GM18909 (cell line): ENCODE results near the gene DHRS7B.

Experiments
- ATAC-seq: cut with Tn5 transposase; IDR thresholded peaks from one replicate; pipeline ENCODE4 v1.9.1; 2021; ENCODE audit warnings: mild to moderate bottlenecking; ENCODE audit not compliant: unreplicated experiment, poor library complexity

Gene DHRS7B

GRCh38 chr17:21149621-21150020 lies 22.9 kb downstream of the DHRS7B start:
- no peak for ATAC-seq

GRCh38 chr17:21152731-21153130 lies 26.0 kb downstream of the DHRS7B start:
- ATAC-seq, result no peak

- ATAC-seq, result no peak
Observed at GRCh38 chr17:21157586-21158370, 31.0 kb downstream of the DHRS7B start.

GRCh38 chr17:21160401-21160800 lies 33.6 kb downstream of the DHRS7B start:
- no peak for ATAC-seq

DNA sequence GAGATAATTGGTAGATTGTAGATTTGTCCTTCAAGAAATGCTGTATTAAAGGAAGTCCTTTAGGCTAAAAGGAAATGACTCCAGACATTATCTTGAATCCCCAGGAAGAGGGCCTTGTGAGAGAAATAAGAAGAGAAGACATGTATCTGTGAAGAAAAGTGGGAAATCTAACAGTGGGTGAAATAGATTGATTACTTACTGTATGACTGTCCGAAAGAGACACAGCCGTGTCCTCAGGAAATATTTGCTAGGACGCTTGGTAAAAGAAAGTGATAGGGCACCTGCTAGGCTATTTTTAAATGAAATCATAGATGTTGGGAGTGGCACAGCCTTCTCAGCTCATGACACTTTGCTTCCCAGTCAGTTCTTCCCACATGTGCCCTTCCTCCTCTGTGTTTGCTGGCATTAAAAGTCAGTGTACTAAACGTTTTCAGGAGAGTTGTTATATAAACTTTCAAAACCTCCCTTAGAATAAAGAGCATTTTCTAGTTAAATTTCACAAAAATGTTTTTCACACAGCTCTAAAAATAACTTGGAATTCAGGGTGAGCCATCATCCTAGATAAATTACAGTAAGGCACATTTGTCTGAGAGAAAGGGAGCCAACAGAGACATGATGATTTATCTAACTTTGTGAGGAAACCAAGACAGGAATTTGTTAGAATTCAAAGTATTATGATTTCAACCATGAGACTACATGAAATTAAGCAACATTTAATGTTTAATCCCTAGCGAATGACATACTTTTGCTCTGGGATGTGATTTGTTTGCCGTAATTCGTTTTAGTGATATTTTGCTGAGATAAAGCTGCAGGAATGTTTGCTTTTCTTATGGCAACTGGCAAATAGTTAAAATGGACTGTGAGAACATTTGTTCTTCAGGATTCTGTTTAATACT lies 35.0 kb downstream of the DHRS7B start:
- no peak for ATAC-seq

- no peak for ATAC-seq
Observed at GRCh38 chr17:21162394-21162775, 35.6 kb downstream of the DHRS7B start.

DNA sequence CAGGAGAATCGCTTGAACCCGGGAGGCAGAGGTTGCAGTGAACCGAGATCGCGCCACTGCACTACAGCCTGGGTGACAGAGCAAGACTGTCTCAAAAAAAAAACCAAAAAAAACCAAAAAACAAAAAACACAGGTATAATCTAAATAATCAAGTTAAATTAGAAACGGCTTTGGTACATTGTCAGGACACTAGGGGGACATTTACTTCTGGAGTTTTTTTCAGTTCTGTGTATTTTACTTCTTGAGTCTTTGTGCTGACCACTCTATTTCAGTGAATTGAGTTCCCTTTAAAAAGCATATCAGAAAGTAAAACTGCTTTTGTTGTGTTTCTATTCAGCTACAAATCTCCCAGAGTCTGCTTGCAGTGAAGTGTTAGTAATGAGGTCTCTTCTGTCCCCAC lies 36.3 kb downstream of the DHRS7B start:
- ATAC-seq, result no peak

GRCh38 chr17:21164216-21164615 lies 37.5 kb downstream of the DHRS7B start:
- no peak for ATAC-seq

GRCh38 chr17:21164620-21165019 lies 37.9 kb downstream of the DHRS7B start:
- no peak for ATAC-seq

GRCh38 chr17:21165922-21166594 lies 39.3 kb downstream of the DHRS7B start:
- no peak for ATAC-seq

DNA sequence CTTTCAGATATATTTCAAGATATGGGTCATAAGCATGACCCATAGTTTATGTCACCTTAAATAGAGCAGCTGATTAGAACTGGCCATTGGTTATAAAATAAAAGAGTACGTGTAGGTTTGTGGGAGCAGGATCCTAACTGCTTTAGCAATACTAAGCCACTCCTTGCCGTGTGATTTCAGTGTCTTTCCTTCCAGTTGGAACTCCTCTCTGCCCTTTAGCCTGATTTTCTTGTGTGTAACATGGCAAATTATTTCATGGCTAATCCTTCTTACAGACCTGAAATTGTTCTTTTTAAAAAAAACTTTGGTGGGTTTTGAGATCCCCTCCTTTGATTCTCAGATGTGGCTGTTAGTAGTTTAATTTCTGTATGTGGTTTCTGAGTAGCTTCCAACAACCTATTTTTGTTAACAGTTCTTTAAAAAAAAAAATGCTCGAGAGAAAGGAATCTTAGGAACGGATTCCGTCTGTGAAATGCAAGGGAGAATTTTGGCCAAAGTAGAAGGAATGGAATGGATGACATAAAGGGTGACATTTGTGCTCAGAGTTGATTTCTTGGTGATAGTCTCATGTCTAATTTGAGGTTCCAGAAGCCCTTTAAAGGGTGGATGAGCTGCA lies 39.9 kb downstream of the DHRS7B start:
- ATAC-seq, result no peak

GRCh38 chr17:21167303-21167702 lies 40.5 kb downstream of the DHRS7B start:
- no peak for ATAC-seq

GRCh38 chr17:21168555-21168865 lies 41.7 kb downstream of the DHRS7B start:
- ATAC-seq, result no peak

DNA sequence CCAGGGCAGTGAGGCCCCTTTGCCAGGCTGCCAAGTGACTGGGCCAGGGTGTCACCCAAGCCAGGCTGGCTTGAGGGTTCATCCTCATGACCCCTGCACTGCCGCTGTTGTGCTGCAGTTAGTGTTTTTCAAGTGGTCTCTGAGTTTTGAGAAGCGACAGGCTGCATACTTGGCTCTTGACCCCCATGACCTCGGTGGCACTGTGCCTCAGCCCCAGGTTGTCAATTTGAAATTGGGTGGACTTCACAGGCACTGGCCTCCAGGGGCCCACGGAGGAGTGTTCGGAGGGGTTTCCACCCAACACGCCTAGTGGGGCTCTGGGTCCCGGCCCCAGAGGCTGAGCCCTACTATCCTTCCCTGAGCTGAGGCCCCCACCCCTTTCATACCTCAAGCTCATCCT lies 42.7 kb downstream of the DHRS7B start:
- ATAC-seq, result no peak

DNA sequence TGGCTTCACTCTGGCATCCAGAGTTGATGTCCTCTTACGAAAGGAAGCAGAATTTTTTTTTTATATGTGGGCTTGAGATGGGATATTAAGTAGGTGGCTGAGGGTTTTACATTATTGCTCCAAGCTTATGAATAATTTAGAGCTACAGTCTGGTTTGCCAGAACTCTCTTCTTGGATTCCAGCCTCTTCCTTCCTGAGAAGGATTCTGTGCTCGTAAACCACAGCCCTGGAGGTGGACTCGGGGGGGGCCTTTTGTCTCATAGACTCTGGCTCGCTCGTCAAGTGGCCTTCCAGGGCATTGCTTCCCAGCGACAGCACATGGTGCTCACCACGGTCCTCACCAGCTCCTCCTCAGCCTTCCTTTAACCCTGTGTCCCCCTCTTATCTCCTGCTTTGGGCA lies 44.0 kb downstream of the DHRS7B start:
- ATAC-seq, result no peak

DNA sequence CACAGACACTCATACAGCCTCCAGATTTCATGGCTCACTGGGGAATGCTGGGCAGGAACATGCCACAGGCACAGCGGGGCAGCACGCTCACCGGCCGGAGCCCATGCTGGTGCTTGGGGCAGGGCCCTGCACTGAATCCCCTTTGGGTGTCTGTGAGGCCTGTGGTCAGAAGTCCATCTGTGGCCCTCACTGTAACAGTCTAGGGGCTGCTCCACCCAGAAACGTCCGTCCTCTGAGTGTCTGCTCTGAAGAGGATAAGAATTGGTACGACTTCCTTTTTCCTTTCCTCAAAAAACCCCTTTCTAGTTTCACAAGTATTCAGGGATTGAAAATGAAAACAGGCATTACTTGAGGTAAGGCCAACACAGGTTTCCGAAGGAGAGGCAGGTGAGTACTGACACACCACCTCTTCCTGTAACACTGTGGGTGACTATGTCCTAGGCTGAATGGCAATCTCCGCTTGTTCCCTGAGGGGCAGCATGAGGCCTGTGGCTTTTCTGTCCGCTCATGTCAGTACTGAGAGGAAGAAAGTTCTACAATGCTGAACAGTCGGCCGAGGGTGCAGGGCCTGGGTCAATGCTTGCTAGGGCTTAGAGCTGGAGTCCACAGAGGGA lies 44.7 kb downstream of the DHRS7B start:
- peak; percentile 72 for ATAC-seq

DNA sequence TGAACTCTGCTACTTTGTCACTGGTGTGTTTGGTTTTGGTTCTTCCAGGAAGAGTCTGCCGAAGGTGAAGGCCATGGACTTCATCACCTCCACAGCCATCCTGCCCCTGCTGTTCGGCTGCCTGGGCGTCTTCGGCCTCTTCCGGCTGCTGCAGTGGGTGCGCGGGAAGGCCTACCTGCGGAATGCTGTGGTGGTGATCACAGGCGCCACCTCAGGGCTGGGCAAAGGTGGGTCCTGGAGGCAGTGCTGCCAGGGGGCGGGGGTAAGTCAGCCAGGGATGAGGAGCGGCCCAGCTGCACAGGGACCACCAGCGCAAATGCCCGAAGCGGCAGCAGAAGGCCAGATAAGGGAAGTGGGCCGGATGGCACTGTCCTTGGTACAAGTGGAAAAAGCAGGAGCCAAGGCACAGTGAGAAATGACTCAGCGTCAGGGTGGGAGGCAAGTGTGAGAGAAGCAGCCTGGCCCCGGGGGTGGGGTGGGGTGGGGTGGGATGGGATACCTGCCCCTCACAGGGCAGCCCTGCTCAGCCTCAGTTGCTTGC lies 45.3 kb downstream of the DHRS7B start:
- no peak for ATAC-seq

DNA sequence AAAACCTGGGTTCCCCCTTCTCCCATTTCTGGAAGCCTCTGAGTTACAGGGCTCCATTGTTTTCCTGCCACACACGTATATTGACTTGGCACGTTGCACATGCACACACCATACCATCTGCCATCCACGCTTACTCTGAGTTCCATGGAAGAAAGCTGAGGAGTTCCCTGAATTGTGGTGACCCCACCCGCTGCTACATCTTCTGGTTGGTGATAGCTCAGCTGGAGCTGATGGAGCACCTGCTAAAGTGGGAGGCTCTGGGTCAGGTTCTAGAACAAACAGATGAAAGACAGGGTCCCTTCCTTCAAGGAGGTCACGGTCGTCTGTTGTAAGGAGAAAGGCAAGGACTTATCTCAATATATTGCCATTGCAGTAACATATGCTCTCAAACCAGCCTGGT lies 46.1 kb downstream of the DHRS7B start:
- no peak for ATAC-seq

- ATAC-seq, result no peak
Observed at GRCh38 chr17:21173543-21173942, 46.8 kb downstream of the DHRS7B start.

DNA sequence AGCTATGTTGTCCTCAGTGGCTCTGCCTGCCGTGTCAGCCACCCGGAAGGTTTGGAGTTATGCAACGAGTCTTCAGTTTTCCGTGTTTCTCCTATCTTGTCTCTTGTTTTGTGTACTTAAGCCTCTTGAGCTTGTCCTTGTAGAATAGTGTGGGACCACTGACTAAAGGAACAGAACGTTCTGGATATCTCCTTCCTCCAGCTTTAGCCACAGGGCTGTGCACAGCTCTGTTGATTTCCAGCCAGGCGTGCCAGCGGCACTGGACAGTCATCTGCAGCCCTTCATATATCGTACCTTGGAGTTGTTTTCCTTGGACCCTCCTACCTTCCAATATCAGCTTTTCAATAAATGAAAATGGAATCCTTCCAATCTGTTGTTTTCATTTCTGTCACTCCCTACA lies 47.4 kb downstream of the DHRS7B start:
- ATAC-seq, result no peak
